HUES6 (cell line): ENCODE results near the gene PACS1.

ENCODE experiments used
- H3K27ac ChIP-seq: 2 replicates; pipeline ENCODE4 v1.7.0; 2013; ENCODE audit warnings: low read depth, mild to moderate bottlenecking, low read length, inconsistent platforms
- H3K27me3 ChIP-seq: 2 replicates; pipeline ENCODE4 v1.6.1; 2013; ENCODE audit warnings: low read length; ENCODE audit not compliant: control insufficient read depth, insufficient read depth
- H3K36me3 ChIP-seq: 2 replicates; pipeline ENCODE4 v1.6.1; 2013; ENCODE audit warnings: low read length; ENCODE audit not compliant: control insufficient read depth, insufficient read depth
- H3K4me1 ChIP-seq: 2 replicates; pipeline ENCODE4 v1.6.1; 2013; ENCODE audit warnings: low read length; ENCODE audit not compliant: control insufficient read depth, insufficient read depth
- H3K4me3 ChIP-seq: 2 replicates; pipeline ENCODE4 v1.5.1; 2013; ENCODE audit warnings: low read depth, low read length
- H3K9ac ChIP-seq: one replicate; pipeline ENCODE4 v1.6.1; 2013; ENCODE audit warnings: mild to moderate bottlenecking, low read length
- H3K9me3 ChIP-seq: 2 replicates; pipeline ENCODE4 v1.6.1; 2013; ENCODE audit warnings: low read depth, low read length; ENCODE audit not compliant: control insufficient read depth, insufficient read depth

Gene PACS1

GRCh38 chr11:66051371-66051765, 18.7 kb upstream of the PACS1 start:
- no peaks in the 10 kb centered on the region; the same call in 1 of the 2 replicates for H3K27me3 ChIP-seq
- peak overlapping the region; percentile 98 for H3K4me3 ChIP-seq
- peaks cover 19% of the 10 kb centered on the region for H3K4me1 ChIP-seq
- H3K9ac ChIP-seq, result peak overlapping the region; percentile 99
- peak overlapping the region; percentile 82 for H3K27ac ChIP-seq
- H3K9me3 ChIP-seq, result no peaks in the 10 kb centered on the region
- peaks cover 22% of the 10 kb centered on the region for H3K36me3 ChIP-seq

- H3K4me1 ChIP-seq, result peaks cover 19% of the 10 kb centered on the region
- H3K27ac ChIP-seq, result peak within 1 kb of the TSS; percentile 90
- H3K9me3 ChIP-seq, result no peaks in the 10 kb centered on the region
- peaks cover 29% of the 10 kb centered on the region for H3K36me3 ChIP-seq
- H3K4me3 ChIP-seq, result peak within 1 kb of the TSS; percentile 98
- no peaks in the 10 kb centered on the region; the same call in 1 of the 2 replicates for H3K27me3 ChIP-seq
- H3K9ac ChIP-seq, result peak within 1 kb of the TSS; percentile 99
Measured at GRCh38 chr11:66051766-66052663, 18.1 kb upstream of the PACS1 start, which contains the start of gene SF3B2. TSS of gene SF3B2 (plus strand) at chr11:66052364. CDS start at chr11:66052385, 21 bp downstream.

- H3K4me1 ChIP-seq, result peaks cover 19% of the 10 kb centered on the region
- peak overlapping the region; percentile 99 for H3K9ac ChIP-seq
- H3K27ac ChIP-seq, result peak overlapping the region; percentile 90
- peak overlapping the region; percentile 98 for H3K4me3 ChIP-seq
- H3K36me3 ChIP-seq, result peaks cover 35% of the 10 kb centered on the region
- no peaks in the 10 kb centered on the region for H3K9me3 ChIP-seq
- H3K27me3 ChIP-seq, result no peaks in the 10 kb centered on the region; the same call in 1 of the 2 replicates
Measured at GRCh38 chr11:66052664-66052982, 17.4 kb upstream of the PACS1 start.

GRCh38 chr11:66055021-66055420, 15.1 kb upstream of the PACS1 start:
- no peak overlapping the region for H3K27ac ChIP-seq
- H3K9ac ChIP-seq, result no peak overlapping the region
- H3K4me1 ChIP-seq, result peaks cover 15% of the 10 kb centered on the region
- no peaks in the 10 kb centered on the region for H3K9me3 ChIP-seq
- no peaks in the 10 kb centered on the region for H3K27me3 ChIP-seq
- H3K4me3 ChIP-seq, result no peak overlapping the region
- peaks cover 57% of the 10 kb centered on the region for H3K36me3 ChIP-seq

GRCh38 chr11:66056501-66056900, 13.6 kb upstream of the PACS1 start:
- Histone ChIP-seq H3K9me3 (no peaks in the 10 kb centered on the region), H3K36me3 (peaks cover 72% of the 10 kb centered on the region), H3K4me3 (no peak overlapping the region), H3K27me3 (no peaks in the 10 kb centered on the region), H3K9ac (no peak overlapping the region), H3K4me1 (peaks cover 6% of the 10 kb centered on the region), H3K27ac (no peak overlapping the region)

- Histone ChIP-seq H3K4me1 (no peaks in the 10 kb centered on the region), H3K4me3 (no peak overlapping the region), H3K36me3 (peaks cover 95% of the 10 kb centered on the region), H3K9ac (no peak overlapping the region), H3K27ac (no peak overlapping the region), H3K27me3 (no peaks in the 10 kb centered on the region), H3K9me3 (no peaks in the 10 kb centered on the region)
Measured at GRCh38 chr11:66059966-66060680, 9.9 kb upstream of the PACS1 start.

GRCh38 chr11:66061268-66061667, 8.8 kb upstream of the PACS1 start:
- Histone ChIP-seq H3K4me1 (no peaks in the 10 kb centered on the region), H3K36me3 (peaks cover 96% of the 10 kb centered on the region), H3K27ac (no peak overlapping the region), H3K4me3 (no peak overlapping the region), H3K9me3 (no peaks in the 10 kb centered on the region), H3K27me3 (no peaks in the 10 kb centered on the region), H3K9ac (no peak overlapping the region)

- Histone ChIP-seq H3K4me1 (no peaks in the 10 kb centered on the region), H3K27me3 (no peaks in the 10 kb centered on the region), H3K9me3 (no peaks in the 10 kb centered on the region), H3K4me3 (no peak overlapping the region), H3K27ac (no peak overlapping the region), H3K36me3 (peaks cover 96% of the 10 kb centered on the region), H3K9ac (no peak overlapping the region)
Measured at GRCh38 chr11:66062408-66062807, 7.7 kb upstream of the PACS1 start.

- H3K4me3 ChIP-seq, result no peak overlapping the region
- H3K27me3 ChIP-seq, result no peaks in the 10 kb centered on the region
- H3K4me1 ChIP-seq, result peaks cover 6% of the 10 kb centered on the region
- no peaks in the 10 kb centered on the region for H3K9me3 ChIP-seq
- H3K36me3 ChIP-seq, result peaks cover 98% of the 10 kb centered on the region
- no peak overlapping the region for H3K27ac ChIP-seq
- H3K9ac ChIP-seq, result no peak overlapping the region
Measured at GRCh38 chr11:66063900-66064299, 6.2 kb upstream of the PACS1 start.

- Histone ChIP-seq H3K9me3 (no peaks in the 10 kb centered on the region), H3K27me3 (no peaks in the 10 kb centered on the region), H3K4me1 (peaks cover 13% of the 10 kb centered on the region), H3K9ac (no peak overlapping the region), H3K27ac (no peak overlapping the region), H3K36me3 (peaks cover 96% of the 10 kb centered on the region), H3K4me3 (no peak overlapping the region)
Measured at GRCh38 chr11:66064571-66064970, 5.5 kb upstream of the PACS1 start.

GRCh38 chr11:66066751-66067150, 3.3 kb upstream of the PACS1 start:
- Histone ChIP-seq H3K36me3 (peaks cover 75% of the 10 kb centered on the region), H3K4me1 (peaks cover 22% of the 10 kb centered on the region), H3K9ac (no peak overlapping the region), H3K4me3 (no peak overlapping the region), H3K27me3 (no peaks in the 10 kb centered on the region), H3K27ac (no peak overlapping the region), H3K9me3 (no peaks in the 10 kb centered on the region)
